H1 (cell line): ENCODE measurements around the gene FAM83C. TPM values are rescaled to one million over a fixed set of nuclear protein-coding genes. Genes with fewer than 3 reads are reported as not detected.

Source experiments
- CTCF ChIA-PET: fragments of 300-600 bp; sonication (Branson Sonifier 250); formaldehyde crosslinking; loops from one replicate; lab custom pipeline; 2021; ENCODE audit not compliant: partially characterized antibody; lab: Charles Lee
- POLR2A ChIA-PET: fragments of 300-600 bp; sonication (Branson Sonifier 250); formaldehyde crosslinking; loops from one replicate; lab custom pipeline; 2021; ENCODE audit warnings: inconsistent platforms; ENCODE audit not compliant: partially characterized antibody; lab: Charles Lee
- DNase-seq, 2 experiments: peaks; one replicate each; pipeline versions ENCODE4 v3.0.0 to v3.0.0-alpha.2; 2010 to 2022; ENCODE audit warnings: low spot score in 2 of 2, low read depth in 1 of 2, mixed read lengths in 1 of 2
- FAIRE-seq: peaks from 2 replicates; lab custom pipeline; 2011; peaks lifted over from hg19 to GRCh38; lab: Jason Lieb, UNC
- H2AFZ ChIP-seq: 2 replicates; pipeline ENCODE4 v1.8.1; 2012; ENCODE audit warnings: low read length, inconsistent platforms
- H2AK5ac ChIP-seq: 2 replicates; pipeline ENCODE4 v1.6.1; 2013; ENCODE audit warnings: low read depth, low read length
- H2BK120ac ChIP-seq: replicated peaks from 2 replicates; pipeline ENCODE3; 2013; ENCODE audit warnings: low read depth, low read length, inconsistent platforms
- H2BK12ac ChIP-seq: 2 replicates; pipeline ENCODE4 v1.6.1; 2013; ENCODE audit warnings: low read depth, low read length
- H2BK15ac ChIP-seq: 2 replicates; pipeline ENCODE4 v1.6.1; 2013; ENCODE audit warnings: low read length
- H2BK20ac ChIP-seq: 2 replicates; pipeline ENCODE4 v1.6.1; 2013; ENCODE audit warnings: low read length
- H2BK5ac ChIP-seq: 2 replicates; pipeline ENCODE4 v1.6.1; 2013; ENCODE audit warnings: low read depth, low read length
- H3K14ac ChIP-seq: 2 replicates; pipeline ENCODE4 v1.6.1; 2013; ENCODE audit warnings: inconsistent platforms; ENCODE audit not compliant: insufficient read length
- H3K18ac ChIP-seq: 2 replicates; pipeline ENCODE4 v1.6.1; 2013; ENCODE audit warnings: low read length; ENCODE audit errors: extremely low read depth
- H3K23ac ChIP-seq: 2 replicates; pipeline ENCODE4 v1.6.1; 2013; ENCODE audit warnings: inconsistent platforms; ENCODE audit not compliant: insufficient read length
- H3K23me2 ChIP-seq: 2 replicates; pipeline ENCODE4 v1.6.1; 2013; ENCODE audit warnings: low read depth, low read length
- H3K27ac ChIP-seq: 2 replicates; pipeline ENCODE4 v1.6.1; 2011; ENCODE audit warnings: low read depth, low read length, inconsistent platforms
- H3K27me3 ChIP-seq, 4 experiments: replicated peaks in 1 of 4; 1 replicate in 1 of 4; 2 replicates in 3 of 4; pipeline versions ENCODE4 v1.6.1 to v1.8.1; 2011 to 2013; ENCODE audit warnings: low read length in 3 of 4, mild to moderate bottlenecking in 3 of 4, inconsistent platforms in 2 of 4, mixed read lengths in 2 of 4, moderate library complexity in 1 of 4; ENCODE audit not compliant: control insufficient read depth in 3 of 4, insufficient read depth in 3 of 4; ENCODE audit errors: extremely low read depth in 1 of 4
- H3K36me3 ChIP-seq, 4 experiments: 2 replicates each; pipeline versions ENCODE4 v1.6.1 to v1.8.1; 2011 to 2013; ENCODE audit warnings: mild to moderate bottlenecking in 4 of 4, low read length in 3 of 4, moderate library complexity in 2 of 4, control low read depth in 1 of 4, inconsistent platforms in 1 of 4; ENCODE audit not compliant: insufficient read depth in 4 of 4, control insufficient read depth in 2 of 4
- H3K4ac ChIP-seq: replicated peaks from 2 replicates; pipeline ENCODE3; 2013; ENCODE audit warnings: low read length, low read depth, mixed read lengths, inconsistent platforms; ENCODE audit not compliant: insufficient read length
- H3K4me1 ChIP-seq, 4 experiments: replicated peaks in 1 of 4; 1 replicate in 1 of 4; 2 replicates in 3 of 4; pipeline versions ENCODE4 v1.6.1 to v1.8.1; 2011 to 2013; ENCODE audit warnings: low read length in 3 of 4, inconsistent platforms in 2 of 4, mixed read lengths in 1 of 4; ENCODE audit not compliant: insufficient read depth in 4 of 4, control insufficient read depth in 3 of 4
- H3K4me2 ChIP-seq, 2 experiments: 2 replicates each; pipeline versions ENCODE4 v1.6.1 to v1.8.1; 2011 to 2013; ENCODE audit warnings: low read depth in 2 of 2, low read length in 2 of 2, control low read depth in 1 of 2, inconsistent platforms in 1 of 2, mild to moderate bottlenecking in 1 of 2; ENCODE audit not compliant: insufficient read depth in 1 of 2
- H3K4me3 ChIP-seq, 4 experiments: fragments of 200-600, 300-600 bp in 1 of 4; sonication (generic), shearing (Covaris generic), sonication (Bioruptor Twin) in 1 of 4; 2 replicates each; pipeline versions ENCODE4 v1.5.1 to v1.8.1; 2011 to 2016; ENCODE audit warnings: low read length in 4 of 4, low read depth in 3 of 4, control low read depth in 2 of 4, inconsistent platforms in 2 of 4, mild to moderate bottlenecking in 2 of 4, mixed read lengths in 1 of 4, moderate library complexity in 1 of 4; ENCODE audit not compliant: insufficient read depth in 2 of 4; ENCODE audit errors: extremely low read depth in 1 of 4
- H3K56ac ChIP-seq: replicated peaks from 2 replicates; pipeline ENCODE3; 2013; ENCODE audit warnings: low read depth, mild to moderate bottlenecking, mixed read lengths, low read length, inconsistent platforms; ENCODE audit not compliant: insufficient read length
- H3K79me1 ChIP-seq: 2 replicates; pipeline ENCODE4 v1.6.1; 2013; ENCODE audit warnings: low read depth, low read length, control low read depth
- H3K79me2 ChIP-seq, 2 experiments: 2 replicates each; pipeline versions ENCODE4 v1.6.1 to v1.8.1; 2012 to 2013; ENCODE audit warnings: low read length in 2 of 2, mild to moderate bottlenecking in 2 of 2, inconsistent platforms in 1 of 2; ENCODE audit not compliant: insufficient read depth in 2 of 2, control insufficient read depth in 1 of 2
- H3K9ac ChIP-seq, 4 experiments: replicated peaks in 1 of 4; 1 replicate in 1 of 4; 2 replicates in 3 of 4; pipeline versions ENCODE4 v1.6.1 to v1.8.1; 2011 to 2013; ENCODE audit warnings: low read depth in 3 of 4, low read length in 3 of 4, control low read depth in 2 of 4, mild to moderate bottlenecking in 2 of 4, moderate library complexity in 2 of 4, inconsistent platforms in 1 of 4; ENCODE audit errors: extremely low read depth in 1 of 4
- H3K9me3 ChIP-seq, 2 experiments: 2 replicates each; pipeline versions ENCODE4 v1.6.1 to v1.8.1; 2012 to 2013; ENCODE audit warnings: mild to moderate bottlenecking in 2 of 2, moderate library complexity in 2 of 2, control low read depth in 1 of 2, inconsistent platforms in 1 of 2, low read depth in 1 of 2, low read length in 1 of 2, mixed read lengths in 1 of 2; ENCODE audit not compliant: insufficient read depth in 2 of 2
- H4K20me1 ChIP-seq, 2 experiments: replicated peaks in 1 of 2; 2 replicates each; pipeline versions ENCODE3 to v1.8.1; 2011 to 2013; ENCODE audit warnings: inconsistent platforms in 2 of 2, low read length in 2 of 2, mild to moderate bottlenecking in 1 of 2; ENCODE audit not compliant: insufficient read depth in 2 of 2, control insufficient read depth in 1 of 2
- H4K5ac ChIP-seq: 2 replicates; pipeline ENCODE4 v1.6.1; 2013; ENCODE audit warnings: low read length, low read depth, mixed read lengths, inconsistent platforms; ENCODE audit not compliant: insufficient read length
- H4K8ac ChIP-seq: 2 replicates; pipeline ENCODE4 v1.8.0; 2013; ENCODE audit warnings: mild to moderate bottlenecking, moderate library complexity, low read length, inconsistent platforms; ENCODE audit not compliant: insufficient read depth; ENCODE audit errors: extremely low read depth
- H4K91ac ChIP-seq: replicated peaks from 2 replicates; pipeline ENCODE3; 2013; ENCODE audit warnings: low read length, mixed read lengths, inconsistent platforms; ENCODE audit not compliant: insufficient read length
- BACH1 ChIP-seq: IDR thresholded peaks from 2 replicates; pipeline ENCODE4 v1.6.1; 2012; ENCODE audit warnings: low read length, improper control_type of control experiment
- CEBPB ChIP-seq: IDR thresholded peaks from 2 replicates; pipeline ENCODE4 v1.6.1; 2012; ENCODE audit warnings: low read depth, low read length
- CHD1 ChIP-seq: IDR thresholded peaks from 2 replicates; pipeline ENCODE4 v1.6.1; 2012; ENCODE audit warnings: low read depth, low read length, improper control_type of control experiment
- CTCF ChIP-seq, 3 experiments: IDR thresholded peaks; 1 replicate in 2 of 3; 2 replicates in 1 of 3; pipeline versions ENCODE4 v1.5.1 to v1.6.1; 2011; ENCODE audit warnings: low read length in 3 of 3, mild to moderate bottlenecking in 3 of 3, inconsistent platforms in 2 of 3, low read depth in 1 of 3, moderate library complexity in 1 of 3; ENCODE audit not compliant: insufficient read depth in 1 of 3; ENCODE audit errors: control extremely low read depth in 1 of 3
- FOSL1 ChIP-seq: IDR thresholded peaks from 2 replicates; pipeline ENCODE4 v1.6.1; 2011; ENCODE audit warnings: mild to moderate bottlenecking, low read depth, low read length, moderate library complexity; ENCODE audit not compliant: insufficient read depth
- HDAC6 ChIP-seq: IDR thresholded peaks from one replicate; pipeline ENCODE4 v1.7.1; 2012; ENCODE audit warnings: low read depth, mild to moderate bottlenecking, inconsistent platforms, low read length, moderate library complexity
- KDM1A ChIP-seq: fragments of 200-600, 300-600 bp; sonication (generic); IDR thresholded peaks from 2 replicates; pipeline ENCODE4 v1.7.1; 2016; ENCODE audit warnings: mild to moderate bottlenecking, low read length, borderline replicate concordance
- PHF8 ChIP-seq: fragments of 200-600 bp; sonication (generic); conservative IDR thresholded peaks from 2 replicates; pipeline ENCODE4 v1.7.1; 2012; ENCODE audit warnings: low read depth, mild to moderate bottlenecking, inconsistent platforms, low read length, moderate library complexity
- POU5F1 ChIP-seq: IDR thresholded peaks from 2 replicates; pipeline ENCODE4 v1.6.1; 2011; ENCODE audit warnings: low read depth, mild to moderate bottlenecking, low read length, moderate library complexity
- SIRT6 ChIP-seq: IDR thresholded peaks from one replicate; pipeline ENCODE4 v1.7.1; 2012; ENCODE audit warnings: low read length, inconsistent platforms
- SP1 ChIP-seq: IDR thresholded peaks from 2 replicates; pipeline ENCODE4 v1.6.1; 2011; ENCODE audit warnings: low read depth, low read length
- TCF12 ChIP-seq: IDR thresholded peaks from 2 replicates; pipeline ENCODE4 v1.6.1; 2011; ENCODE audit warnings: low read depth, mild to moderate bottlenecking, low read length
- YY1 ChIP-seq: IDR thresholded peaks from 2 replicates; pipeline ENCODE4 v1.6.1; 2011; ENCODE audit warnings: low read depth, mild to moderate bottlenecking, low read length
- WGBS, 2 experiments: shearing (Covaris generic) in 1 of 2; methylation state at CpG; one replicate each; pipeline versions ENCODE4 v1.1.6 to v1.1.7; 2013 to 2015; ENCODE audit warnings: low lambda C conversion rate in 2 of 2, mixed read lengths in 2 of 2, inconsistent platforms in 1 of 2, low coverage in 1 of 2, missing lambda C conversion rate in 1 of 2; ENCODE audit not compliant: insufficient replicate concordance in 2 of 2, insufficient coverage in 1 of 2, insufficient read length in 1 of 2; ENCODE audit errors: extremely low coverage in 1 of 2, missing lambda C conversion rate in 1 of 2; 5-methylcytosine and 5-hydroxymethylcytosine counted together
- polyA plus RNA-seq, 7 experiments: library from polyadenylated mRNA; depleted of rRNA in 3 of 7; stranded (reverse) in 5 of 7; unstranded in 2 of 7; fragments of >200 nt in 5 of 7; fragments of 200-250 nt in 2 of 7; gene quantifications; 1 replicate in 5 of 7; 2 replicates in 1 of 7; 4 replicates in 1 of 7; pipeline versions ENCODE4 v1.2.1 to v1.2.3, GENCODE V29; 2011 to 2013; ENCODE audit warnings: missing spikeins in 2 of 7, mixed read lengths in 2 of 7
- total RNA-seq: library from RNA; stranded (reverse); fragmentation: NEBNext Ultra II Directional; extraction: Animal tissue kit (Norgen Biotek cat#: 25700); gene quantifications from 2 replicates; pipeline ENCODE4 v1.2.1, GENCODE V29; 2021

FAM83C gene
- total and polyA plus RNA-seq, 2 of the 8 experiments (the other 6 are each of a cell fraction or from before 2014, with no cell fraction given), result not detected

GRCh38 chr20:35311822-35312221, 19.6 kb upstream of the FAM83C start:
- Histone ChIP-seq H2BK20ac (no peak overlapping the region), H4K91ac (no peak overlapping the region), H4K20me1 (no peaks in the 10 kb centered on the region), H3K4me1 (peaks cover 0 to 8% (median 6%) of the 10 kb centered on the region in 4 experiments; a peak in 4 of 7 replicates), H2BK15ac (no peak overlapping the region), H3K36me3 (peaks cover 0 to 4% (median 0%) of the 10 kb centered on the region in 4 experiments; a peak in 1 of 8 replicates), H3K4me3 (no peak overlapping the region), H2BK120ac (no peak overlapping the region), H4K5ac (no peak overlapping the region), H3K27ac (no peak overlapping the region), H3K4ac (no peak overlapping the region), H2BK5ac (no peak overlapping the region), H2AK5ac (no peak overlapping the region), H3K23ac (no peak overlapping the region), H3K9ac (no peak overlapping the region), H2AFZ (no peak overlapping the region), H3K9me3 (no peaks in the 10 kb centered on the region), H3K23me2 (no peaks in the 10 kb centered on the region), H4K8ac (no peak overlapping the region), H3K79me1 (no peaks in the 10 kb centered on the region; the same call in 1 of the 2 replicates), H3K14ac (no peak overlapping the region), H2BK12ac (no peak overlapping the region), H3K56ac (no peak overlapping the region), H3K4me2 (no peak overlapping the region), H3K18ac (no peak overlapping the region), H3K79me2 (no peaks in the 10 kb centered on the region), H3K27me3 (no peaks in the 10 kb centered on the region)
- ChIA-PET CTCF (interaction anchor here (1.1 to 1.7 kb wide), 2 partner anchors 10 to 21 kb away, joined by 3 to 5 read pairs; no protein-coding TSS in a partner anchor), POLR2A (interaction anchor here (1.0 to 1.1 kb wide), 2 partner anchors 8 to 30 kb away, joined by 3 to 4 read pairs; no protein-coding TSS in a partner anchor)
- 86% methylated on average over 5 of the region's 5 CpGs; no CpG with 5 or more reads in 1 of the 2 experiments for WGBS, 2 experiments
- DNase-seq (no peak), FAIRE-seq (no peak)
- TF ChIP-seq KDM1A (no peak), BACH1 (no peak), CHD1 (no peak), SP1 (no peak), CEBPB (no peak), PHF8 (no peak), TCF12 (no peak), YY1 (no peak), FOSL1 (no peak), CTCF (IDR thresholded peaks at IDR 0.05; ENCODE audit: control extremely low read depth in 1 of 3, insufficient read depth in 1 of 3, low read depth in 1 of 3, low read length in 3 of 3) (no peak), POU5F1 (no peak), HDAC6 (no peak), SIRT6 (no peak)
